Amygdala (tissue), 56 donors: ENCODE data around the gene TMEM187.

Experiments
- DNase-seq, 56 donors: peaks; one replicate each; lab custom pipeline; 2025; lab: John Stamatoyannopoulos, UW

TMEM187 gene, protein sequence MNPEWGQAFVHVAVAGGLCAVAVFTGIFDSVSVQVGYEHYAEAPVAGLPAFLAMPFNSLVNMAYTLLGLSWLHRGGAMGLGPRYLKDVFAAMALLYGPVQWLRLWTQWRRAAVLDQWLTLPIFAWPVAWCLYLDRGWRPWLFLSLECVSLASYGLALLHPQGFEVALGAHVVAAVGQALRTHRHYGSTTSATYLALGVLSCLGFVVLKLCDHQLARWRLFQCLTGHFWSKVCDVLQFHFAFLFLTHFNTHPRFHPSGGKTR

DNA sequence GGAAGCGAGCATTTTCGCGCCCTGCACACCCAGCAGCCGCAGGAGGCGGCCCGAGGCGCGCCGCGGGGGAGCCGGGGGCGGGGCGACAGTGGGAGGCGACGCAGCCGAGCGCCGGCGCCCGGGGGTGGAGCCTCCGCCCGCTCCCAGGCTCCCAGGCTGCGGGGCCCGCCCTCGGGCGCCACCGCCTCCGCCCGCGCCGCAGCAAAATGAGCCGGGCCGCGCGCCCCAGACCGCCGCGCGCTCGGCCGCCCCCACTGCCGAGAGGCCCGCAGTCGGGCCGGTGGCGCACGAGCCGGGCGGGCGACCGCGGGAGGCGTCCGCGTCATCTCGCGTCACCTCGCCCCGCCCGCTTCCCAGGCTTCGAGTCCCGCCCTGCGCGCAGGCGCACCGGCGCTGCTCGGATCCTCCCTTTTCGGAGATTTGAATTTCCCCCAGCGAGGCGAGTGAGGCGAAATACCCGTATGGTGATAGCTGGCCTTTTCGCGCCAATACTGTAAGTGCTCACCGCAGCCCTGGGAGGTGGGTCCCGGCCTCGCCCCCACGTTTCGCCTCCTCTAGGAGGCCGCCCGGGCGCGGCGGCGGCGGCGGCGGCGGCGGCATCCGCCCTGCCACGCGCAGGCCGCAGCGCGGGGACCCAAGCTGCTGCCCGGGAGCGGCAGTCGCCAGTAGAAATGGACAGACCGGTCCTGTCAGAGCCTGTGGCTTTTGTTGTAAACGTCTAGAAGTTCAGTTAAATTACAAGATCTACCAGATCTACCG is at the start of gene TMEM187:
TMEM187 (plus strand) TSS at position 387 of the 759 bp plus-strand sequence. CDS start 9,309 bp downstream, outside the sequence.
- DNase-seq = peak in 54 of 56 donors; percentile 33 to 91 (median 70)

DNA sequence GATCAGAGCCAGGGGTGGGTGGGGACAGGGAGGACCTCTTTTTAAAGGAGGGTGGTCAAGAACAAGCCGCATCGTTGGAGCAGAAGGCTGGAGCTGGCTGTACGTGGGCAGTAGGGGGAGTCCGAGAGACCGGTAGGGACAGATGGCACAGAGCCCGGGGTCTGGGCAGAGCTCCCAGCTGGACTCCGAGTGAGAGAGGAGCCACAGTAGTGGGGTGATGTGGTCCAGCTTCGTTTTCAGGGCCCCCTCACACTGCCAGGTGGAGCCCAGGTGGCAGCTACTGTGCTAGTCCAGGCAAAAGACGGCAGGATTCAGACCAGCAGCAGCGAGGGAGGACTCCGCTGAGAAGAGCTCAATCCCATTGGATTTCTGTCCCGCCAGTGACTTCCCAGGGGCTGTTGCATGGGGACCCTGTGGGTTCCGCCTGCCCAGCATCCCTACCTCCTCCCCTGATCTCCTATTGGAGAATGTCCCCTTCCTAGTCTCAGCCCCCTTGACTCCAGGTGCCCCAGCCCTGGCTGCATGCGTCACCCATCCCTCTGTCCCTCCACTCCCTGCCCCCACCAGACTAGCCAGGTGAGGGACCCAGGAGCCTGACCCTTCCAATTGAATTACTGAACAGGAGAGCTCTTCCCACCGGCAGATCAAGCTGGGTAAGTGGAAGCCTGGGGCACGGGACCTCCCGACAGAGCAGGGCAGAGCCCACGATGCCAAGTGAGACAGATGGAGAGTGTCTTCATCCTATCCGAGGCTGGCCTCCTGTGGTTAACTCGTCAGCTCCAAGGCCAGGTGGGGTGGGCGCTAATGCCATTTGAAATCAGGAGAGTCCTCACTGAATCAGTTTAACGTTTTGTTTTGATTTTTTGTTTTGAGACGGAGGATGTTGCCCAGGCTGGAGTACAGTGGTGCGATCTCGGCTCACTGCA is 49.4 kb upstream of the TMEM187 start:
- peak in 34 of 56 donors; percentile 6 to 71 (median 33) for DNase-seq

DNA sequence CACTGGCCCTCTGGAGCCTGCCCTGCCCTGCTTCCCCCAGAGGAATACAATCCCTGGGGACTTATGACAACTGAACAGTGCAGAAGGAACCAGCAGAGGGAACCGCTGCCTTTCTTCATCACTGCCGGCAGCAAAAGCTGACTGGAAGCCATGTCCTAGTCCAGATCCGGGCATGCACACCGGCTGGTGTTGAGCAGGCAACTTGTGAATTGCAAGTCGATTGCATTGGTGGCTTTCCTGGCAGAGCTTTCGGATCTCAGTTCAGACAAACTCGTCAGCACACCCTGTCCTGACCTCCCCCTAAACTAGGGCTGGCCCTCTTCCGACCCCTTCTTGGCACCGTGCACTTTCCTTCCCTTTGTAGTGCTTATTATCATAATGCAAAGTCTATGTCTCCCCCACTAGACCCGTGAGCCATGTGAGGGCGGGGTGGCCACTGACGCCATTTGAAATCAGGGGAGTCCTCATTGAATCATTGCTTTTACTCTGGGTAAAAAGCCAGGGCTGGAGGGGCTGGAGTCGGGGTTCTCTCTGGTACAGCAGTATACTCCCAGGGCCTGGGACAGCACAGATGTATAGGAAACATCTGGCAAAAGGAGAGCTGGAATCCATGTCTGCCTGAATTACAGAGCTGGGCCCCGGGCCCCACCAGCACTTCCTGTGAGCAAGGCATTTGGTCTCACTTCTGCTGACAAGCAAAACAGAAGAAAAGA is 48.2 kb upstream of the TMEM187 start:
- DNase-seq = peak in 14 of 56 donors; percentile 4 to 43 (median 23)

DNA sequence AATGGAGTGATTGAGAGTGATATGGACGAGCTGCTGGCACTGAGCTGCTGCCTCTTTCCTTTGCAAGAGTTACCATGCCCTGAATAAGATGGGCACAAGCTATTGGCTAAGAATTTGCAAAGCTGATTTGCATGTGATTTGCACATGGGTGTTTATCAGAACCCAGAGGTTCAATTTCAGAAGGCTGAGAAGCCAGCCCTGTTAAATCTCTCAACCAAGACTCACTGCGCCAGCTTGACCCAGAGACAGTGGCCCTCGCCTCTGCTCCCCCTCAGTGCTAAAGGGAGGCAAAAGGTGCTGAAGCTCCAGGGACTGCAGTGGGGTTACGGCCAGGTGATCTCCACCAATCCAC is 47.2 kb upstream of the TMEM187 start:
- DNase-seq = no peak

DNA sequence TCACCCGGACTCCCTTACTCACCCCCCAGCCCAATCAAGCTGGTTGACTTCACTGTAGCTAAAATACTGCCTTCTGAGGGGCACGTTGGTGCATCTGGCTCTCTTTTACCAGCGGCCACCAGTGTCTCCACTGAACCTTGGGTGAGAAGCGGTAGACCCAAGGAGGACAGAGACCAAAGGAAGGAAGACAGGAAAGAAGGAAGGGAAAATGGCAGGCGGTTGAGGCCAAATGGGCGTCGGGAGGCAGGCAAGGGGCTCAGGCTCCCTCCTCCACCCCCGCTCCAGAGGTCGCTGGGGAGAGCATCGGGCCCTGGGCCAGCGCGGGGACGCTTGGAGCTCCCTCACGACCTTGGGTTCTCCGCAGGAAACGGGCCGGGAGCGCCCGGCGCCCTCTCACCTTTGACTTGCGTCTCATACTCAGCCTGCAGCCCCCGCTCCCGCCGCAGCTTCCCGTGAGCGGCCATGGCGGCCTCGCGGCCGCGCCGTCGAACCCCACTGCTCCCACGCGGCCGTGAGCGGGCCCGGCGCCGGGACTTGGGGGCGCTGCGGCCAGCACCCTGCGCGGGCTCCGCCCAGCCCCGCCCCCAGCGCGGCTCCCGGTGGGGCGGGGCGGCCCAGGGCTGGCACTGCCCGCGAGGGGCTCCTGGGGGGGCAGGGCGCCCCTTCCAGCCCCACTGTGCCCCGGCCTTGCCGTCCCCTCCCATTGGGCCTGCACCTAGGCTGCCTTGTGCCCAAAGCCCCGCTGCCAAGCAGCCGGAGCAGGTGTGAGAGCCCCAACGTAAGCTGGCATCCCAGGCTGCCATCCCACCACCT is 46.6 kb upstream of the TMEM187 start, which contains the start of gene ARHGAP4:
ARHGAP4 (minus strand) TSS at position 526 of the 813 bp plus-strand sequence; CDS start at position 464, 62 bp downstream.
- no peak for DNase-seq

DNA sequence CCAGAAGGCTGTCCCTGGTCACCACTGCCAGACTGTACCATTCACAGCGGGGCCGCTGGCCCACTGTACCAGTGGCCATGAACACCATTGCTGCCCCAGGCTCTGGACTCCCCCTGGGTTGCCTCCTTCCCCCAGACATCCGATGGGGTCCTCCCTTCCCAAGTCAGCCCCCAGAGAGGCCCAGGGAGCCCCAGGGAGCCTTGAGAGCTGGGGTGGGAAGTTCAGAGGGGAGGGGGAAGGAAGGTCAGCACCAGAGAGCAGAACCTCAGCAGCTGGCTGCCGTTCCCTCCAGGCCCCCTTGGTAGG is 46.0 kb upstream of the TMEM187 start:
- no peak for DNase-seq

DNA sequence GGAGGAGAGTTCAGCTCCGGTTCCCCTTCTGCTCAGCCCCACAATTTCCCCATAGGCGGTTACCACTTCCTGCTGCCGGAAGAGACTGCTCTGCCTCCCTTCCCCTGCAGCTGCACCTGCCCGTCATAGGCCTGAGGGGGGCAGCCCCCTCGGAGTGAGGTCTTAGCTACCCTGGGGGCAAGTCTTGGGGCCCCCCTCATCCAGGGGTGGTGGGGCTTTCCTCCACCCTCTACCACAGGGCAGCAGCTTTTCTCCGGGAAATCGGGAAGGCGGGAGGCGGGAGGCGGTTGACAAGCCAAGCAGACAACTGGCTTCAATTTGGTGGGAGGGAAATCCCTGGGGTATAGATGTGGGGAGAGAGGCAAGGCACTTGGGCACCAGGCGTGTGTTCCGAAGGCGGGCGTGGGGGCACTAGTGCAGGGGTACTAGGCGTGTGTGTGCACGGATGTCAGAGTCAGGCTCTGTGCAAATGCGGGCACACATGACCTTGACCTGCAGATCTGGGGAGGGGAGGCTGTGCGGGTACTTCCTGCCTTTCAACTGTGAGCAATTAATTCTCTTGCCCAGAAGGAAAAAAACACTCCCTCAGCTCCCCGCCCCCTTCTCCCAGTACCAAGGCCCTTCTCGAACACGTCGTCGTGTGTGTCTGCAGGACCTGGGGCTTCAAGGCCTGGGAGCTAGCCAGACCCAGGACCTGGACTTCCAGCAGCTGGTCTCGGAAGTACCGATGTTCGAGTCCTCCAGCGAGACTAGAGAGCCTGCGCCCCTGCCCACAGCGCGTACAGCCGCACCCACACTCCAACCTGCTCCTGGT is 45.5 kb upstream of the TMEM187 start:
- DNase-seq = peak in 9 of 56 donors; percentile 3 to 42 (median 17)

DNA sequence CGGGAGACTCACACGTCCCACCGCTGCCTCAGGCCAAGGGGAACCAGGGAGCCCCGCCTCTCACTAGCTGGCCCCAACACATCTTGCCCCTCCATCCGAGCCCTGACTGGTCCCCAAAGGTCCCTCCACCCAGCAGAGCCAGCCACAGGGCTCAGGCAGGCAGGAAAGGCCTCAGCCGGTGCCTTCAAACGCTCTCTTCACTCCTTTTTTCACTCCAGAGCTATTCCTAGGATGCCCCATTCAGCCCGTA is 45.0 kb upstream of the TMEM187 start:
- no peak for DNase-seq

DNA sequence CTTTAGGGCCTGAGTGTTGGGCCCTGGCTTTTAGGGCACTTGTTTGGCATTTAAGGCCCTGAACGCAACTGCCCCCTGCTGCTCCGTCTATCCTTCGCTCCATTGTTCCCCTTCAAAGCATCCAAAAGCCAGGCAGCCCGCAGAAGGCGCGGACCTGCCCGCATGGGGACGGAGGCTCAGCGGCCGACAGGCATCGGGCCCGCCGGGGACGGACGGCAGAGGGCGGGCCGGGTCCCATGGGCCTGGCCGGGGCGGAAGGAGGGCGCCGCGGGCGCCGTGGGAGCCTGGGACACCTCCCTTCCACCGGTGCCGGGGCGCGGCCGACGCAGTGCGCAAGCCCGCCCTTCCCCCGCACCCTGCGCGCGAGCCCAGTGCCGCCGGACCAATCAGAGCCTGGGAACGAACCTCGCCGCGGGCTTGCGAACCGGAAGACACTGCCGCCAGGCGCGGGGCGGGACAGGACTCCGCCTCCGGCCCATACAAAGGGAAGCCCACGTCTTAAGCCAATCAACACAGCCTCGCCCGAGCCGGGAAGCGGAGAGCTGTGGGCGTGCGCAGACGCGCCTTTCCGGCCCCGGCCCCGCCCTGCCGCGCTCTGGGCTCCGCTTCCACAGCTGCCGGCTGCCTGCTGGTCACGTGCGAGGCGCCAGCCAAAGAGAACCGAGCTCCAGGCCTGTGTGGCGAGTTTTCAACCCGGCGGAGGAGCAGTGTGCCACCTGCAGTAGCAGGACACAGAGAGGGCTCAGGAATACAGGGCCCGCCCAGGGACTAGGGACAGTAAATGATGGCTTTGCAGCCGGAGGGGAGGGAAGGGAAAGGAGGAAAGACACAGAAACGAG is 44.4 kb upstream of the TMEM187 start:
- DNase-seq = peak; percentile 29 to 97 (median 90)

DNA sequence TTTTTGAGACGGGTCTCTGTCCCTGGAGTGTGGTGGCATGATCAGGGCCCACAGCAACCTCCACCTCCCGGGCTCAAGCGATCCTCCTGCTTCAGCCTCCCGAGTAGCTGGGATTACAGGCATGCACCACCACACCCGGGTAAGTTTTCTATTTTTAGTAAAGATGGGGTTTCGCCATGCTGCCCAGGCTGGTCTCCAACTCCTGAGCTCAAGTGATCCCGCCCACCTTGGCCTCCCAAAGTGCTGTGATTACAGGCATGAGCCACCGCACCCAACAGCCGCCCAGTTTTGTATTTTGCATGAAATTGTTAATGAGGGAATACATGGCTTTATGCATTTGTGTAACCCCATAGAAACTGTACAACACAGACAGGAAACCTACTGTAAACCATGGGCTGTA is 43.7 kb upstream of the TMEM187 start:
- DNase-seq = no peak

DNA sequence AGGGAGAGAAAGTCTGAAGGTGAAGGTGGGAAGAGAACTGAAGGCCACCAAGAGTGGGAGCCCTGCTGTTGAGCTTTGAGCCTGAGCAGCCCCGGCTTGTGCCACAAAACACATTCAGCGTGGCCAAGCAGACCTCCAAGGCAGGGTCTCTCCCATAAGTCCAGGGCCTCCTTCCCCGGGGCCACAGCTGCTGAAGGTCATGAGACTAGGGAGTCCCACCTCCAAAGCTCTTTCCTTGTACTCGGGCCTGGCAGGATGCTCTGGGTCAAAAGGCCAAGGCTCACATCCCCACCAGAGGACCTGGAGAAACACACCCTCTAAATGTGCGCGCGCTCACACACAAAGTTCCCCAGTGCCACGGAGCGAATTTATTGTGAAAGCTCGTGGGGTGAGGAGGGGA is 43.0 kb upstream of the TMEM187 start:
- DNase-seq = no peak

DNA sequence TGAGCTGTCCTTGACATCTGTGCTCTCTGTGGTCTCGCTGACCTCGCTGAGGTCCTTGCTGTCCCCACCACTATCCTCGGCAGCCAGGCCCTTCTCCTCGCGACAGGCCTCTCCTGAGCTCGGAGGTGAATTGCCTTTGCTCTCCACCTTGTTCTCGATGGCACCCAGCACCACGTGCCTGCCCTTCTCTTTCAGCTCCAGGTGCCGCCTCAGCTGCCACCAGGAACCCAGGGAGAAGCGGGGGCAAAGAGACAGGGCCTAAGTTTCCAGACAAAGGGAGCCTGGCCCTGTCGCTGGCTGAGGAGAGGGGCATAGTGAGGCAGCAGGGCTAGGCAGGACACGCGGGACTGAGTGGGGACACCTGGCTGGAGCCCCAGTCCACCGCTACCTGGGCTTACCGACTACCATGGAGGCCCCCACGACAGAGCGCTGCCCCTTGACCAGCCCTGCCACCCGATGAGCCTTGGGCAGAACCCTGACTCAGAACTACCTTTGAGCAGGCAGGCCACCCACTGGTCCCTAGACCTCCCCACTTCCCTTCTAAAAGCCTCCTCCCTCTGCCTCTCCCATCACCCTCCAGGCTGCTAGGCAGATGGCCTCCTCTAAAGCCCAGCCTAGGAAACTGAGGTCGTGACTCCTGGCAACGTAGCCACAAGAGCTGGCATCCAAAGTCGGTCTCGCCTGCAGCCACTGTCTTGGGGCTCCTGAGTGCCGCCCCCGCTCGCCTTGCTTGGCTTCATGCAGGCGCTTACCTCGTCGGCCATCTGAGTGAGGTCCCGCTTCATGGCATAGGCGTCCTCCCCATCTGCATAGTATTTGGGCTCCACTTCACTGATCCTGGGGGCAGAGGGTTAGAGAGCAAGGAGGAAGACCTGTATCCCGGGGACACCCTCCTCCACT is 42.3 kb upstream of the TMEM187 start:
- no peak for DNase-seq

DNA sequence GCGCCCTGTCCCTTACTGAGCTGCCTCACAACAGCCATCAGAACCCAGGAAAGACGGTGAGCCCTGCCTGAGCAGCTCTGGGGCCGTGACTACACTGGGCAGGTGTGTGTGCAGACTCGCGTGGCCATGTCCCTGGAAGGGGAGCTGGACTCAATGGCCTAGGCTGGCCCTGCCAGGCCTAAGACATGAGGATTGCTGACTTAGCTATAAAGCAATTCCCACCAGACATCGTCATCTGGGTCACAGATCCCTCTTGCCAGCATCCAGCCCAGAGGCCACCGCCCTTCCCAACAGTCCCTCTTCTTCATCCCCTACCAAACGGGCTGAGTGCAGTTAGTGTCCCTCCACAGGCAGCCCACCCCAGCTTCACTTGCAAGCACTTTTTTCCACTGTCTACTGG is 41.4 kb upstream of the TMEM187 start:
- DNase-seq = no peak

DNA sequence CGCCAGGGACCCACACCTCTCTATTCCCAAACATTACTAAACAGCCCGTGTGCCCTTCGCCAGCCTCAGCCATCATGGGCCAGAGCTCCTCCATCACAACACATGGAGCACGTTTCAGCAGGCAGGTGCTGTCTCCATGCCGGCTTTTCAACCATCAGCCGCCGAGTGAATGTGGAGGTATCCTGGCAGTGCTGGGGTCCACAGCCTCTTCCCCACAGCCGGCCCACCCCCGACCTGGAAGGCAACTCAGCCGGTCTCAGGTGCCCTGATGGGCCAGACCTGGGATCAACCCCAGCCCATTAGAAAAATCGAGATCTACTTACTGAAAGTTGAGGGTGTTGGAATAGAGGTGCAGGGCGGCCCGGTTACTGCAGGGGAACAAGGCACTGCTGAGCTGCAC is 40.8 kb upstream of the TMEM187 start:
- DNase-seq = no peak

DNA sequence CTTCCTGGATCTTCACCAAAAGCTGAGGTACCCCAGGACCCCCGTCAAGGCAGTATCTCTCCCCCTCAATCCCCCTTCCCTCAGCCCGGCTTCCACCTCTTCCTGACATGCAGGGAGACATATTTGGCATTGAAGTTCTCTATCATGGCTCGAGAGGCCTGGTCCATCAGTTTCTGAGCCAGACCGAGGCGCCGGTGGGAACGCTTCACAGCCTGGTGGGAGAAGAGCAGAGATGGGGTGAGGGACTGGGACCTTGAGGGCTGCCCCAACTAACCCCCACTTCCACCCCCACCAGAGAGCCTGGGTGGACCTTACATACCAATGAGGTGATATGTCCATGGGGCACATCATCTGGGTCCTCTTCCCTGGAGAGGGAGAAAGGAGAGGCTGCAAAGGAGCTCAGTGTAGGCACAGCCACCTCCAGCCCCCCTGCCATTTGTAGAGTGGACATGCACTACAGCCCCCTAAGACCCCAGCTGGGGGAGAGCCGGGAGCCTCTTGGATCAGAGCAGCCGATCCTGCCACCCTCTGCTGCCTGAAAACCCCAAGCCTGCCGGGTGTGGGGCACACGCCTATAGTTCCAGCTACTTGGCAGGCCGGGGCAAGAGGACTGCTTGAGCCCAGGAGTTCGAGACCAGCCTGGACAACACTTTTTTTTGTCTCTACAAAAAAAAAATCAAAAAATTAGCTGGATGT is 40.2 kb upstream of the TMEM187 start:
- DNase-seq = no peak

DNA sequence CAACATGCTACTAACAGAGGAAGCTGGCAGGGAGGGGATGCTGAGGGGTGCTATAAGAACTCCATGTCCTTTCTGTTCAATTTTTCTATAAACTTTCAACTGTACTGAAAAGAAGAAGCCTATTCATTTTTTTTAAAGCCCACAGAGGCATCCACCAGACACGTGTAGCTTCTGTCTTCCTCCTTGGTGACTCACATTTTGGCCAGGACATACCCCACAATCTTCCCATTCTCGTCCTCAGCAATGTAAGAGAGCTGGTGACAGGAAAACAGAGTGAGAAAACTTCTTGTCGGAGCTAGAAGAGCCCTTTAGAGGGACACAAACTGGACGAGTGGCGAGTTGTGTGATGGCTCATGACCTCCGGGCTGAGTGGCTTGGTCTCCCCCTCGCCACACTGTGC is 38.8 kb upstream of the TMEM187 start:
- no peak for DNase-seq
